PC-3 (cell line): ENCODE measurements around the gene ULK4. TPM values are rescaled to one million over a fixed set of nuclear protein-coding genes. Genes with fewer than 3 reads are reported as not detected.

ENCODE experiments used
- ATAC-seq: fragments of 200-7000 bp; cut with Tn5 transposase; 2 replicates; pipeline ENCODE4 v1.9.1; 2020; ENCODE audit warnings: mild to moderate bottlenecking, moderate library complexity
- BruUV-seq: library from RNA; stranded (reverse); fragments of 400-500 nt; replicated peaks from 2 replicates; lab custom pipeline; 2021; lab: Mats Ljungman, UMichigan
- CTCF ChIA-PET: fragments of 300-600 bp; sonication (Branson Sonifier 250); formaldehyde crosslinking; loops from one replicate; lab custom pipeline; 2022; ENCODE audit warnings: antibody characterized with exemption; lab: Charles Lee
- POLR2A ChIA-PET: fragments of 300-600 bp; sonication (Branson Sonifier 250); formaldehyde crosslinking; loops from one replicate; lab custom pipeline; 2022; ENCODE audit warnings: antibody characterized with exemption; ENCODE audit not compliant: unreplicated experiment; lab: Charles Lee
- DNase-seq: peaks from one replicate; pipeline ENCODE4 v3.0.0-alpha.2; 2015
- H2AFZ ChIP-seq: fragments of 300-600 bp; sonication (generic); 2 replicates; pipeline ENCODE4 v1.6.0; 2016; ENCODE audit warnings: antibody characterized with exemption, low read length
- H3F3A ChIP-seq: fragments of 300-600 bp; sonication (generic); one replicate; pipeline ENCODE4 v1.6.0; 2017; ENCODE audit warnings: antibody characterized with exemption, low read length, control low read depth, mild to moderate bottlenecking; ENCODE audit not compliant: unreplicated experiment
- H3K27ac ChIP-seq: fragments of 300-600 bp; sonication (generic); 2 replicates; pipeline ENCODE4 v1.5.1; 2016; ENCODE audit warnings: mild to moderate bottlenecking, low read length
- H3K27me3 ChIP-seq: fragments of 300-600 bp; sonication (generic); 2 replicates; pipeline ENCODE4 v1.6.1; 2016; ENCODE audit warnings: low read length, mixed read lengths
- H3K36me3 ChIP-seq: fragments of 300-600 bp; sonication (generic); 2 replicates; pipeline ENCODE4 v1.6.1; 2016; ENCODE audit warnings: low read depth, mixed run types, low read length, mixed read lengths
- H3K4me1 ChIP-seq: fragments of 300-600 bp; sonication (generic); 2 replicates; pipeline ENCODE4 v1.5.1; 2016; ENCODE audit warnings: low read length; ENCODE audit not compliant: insufficient read depth
- H3K4me2 ChIP-seq: fragments of 300-600 bp; sonication (generic); 2 replicates; pipeline ENCODE4 v1.6.0; 2016; ENCODE audit warnings: low read length
- H3K4me3 ChIP-seq: fragments of 300-600 bp; sonication (generic); 2 replicates; pipeline ENCODE4 v1.5.1; 2016; ENCODE audit warnings: mild to moderate bottlenecking, low read length, mixed read lengths
- H3K79me2 ChIP-seq: fragments of 300-600 bp; sonication (generic); 2 replicates; pipeline ENCODE4 v1.6.1; 2017; ENCODE audit warnings: low read length, mixed read lengths
- H3K9ac ChIP-seq: fragments of 300-600 bp; sonication (generic); 2 replicates; pipeline ENCODE4 v1.6.0; 2016; ENCODE audit warnings: mild to moderate bottlenecking, low read length
- H3K9me2 ChIP-seq: fragments of 300-600 bp; sonication (generic); replicated peaks from 2 replicates; pipeline ENCODE4 v1.6.1; 2016; ENCODE audit warnings: mixed run types, low read length, mixed read lengths
- H3K9me3 ChIP-seq: fragments of 300-600 bp; sonication (generic); 2 replicates; pipeline ENCODE4 v1.6.1; 2016; ENCODE audit warnings: low read length, mixed read lengths
- H4K20me1 ChIP-seq: fragments of 300-600 bp; sonication (generic); 2 replicates; pipeline ENCODE4 v1.6.1; 2016; ENCODE audit warnings: low read length, mixed read lengths
- EZH2 ChIP-seq: fragments of 300-600 bp; sonication (generic); IDR thresholded peaks from one replicate; pipeline ENCODE4 v1.6.1; 2017; ENCODE audit warnings: antibody characterized with exemption, mild to moderate bottlenecking, low read length; ENCODE audit not compliant: unreplicated experiment
- EZH2phosphoT487 ChIP-seq: fragments of 300-600 bp; sonication (generic); IDR thresholded peaks from 2 replicates; pipeline ENCODE4 v1.6.1; 2018; ENCODE audit warnings: mild to moderate bottlenecking, antibody characterized with exemption, low read length, borderline replicate concordance
- intact Hi-C: fragments of 100-400 bp; cut with micrococcal nuclease; formaldehyde crosslinking; loops from 2 replicates; pipeline ENCODE4 v1.9.0; 2023
- total RNA-seq: library from RNA; depleted of rRNA; stranded (reverse); fragments of >200 nt; gene quantifications from 2 replicates; pipeline ENCODE4 v1.2.3, GENCODE V29; 2014
- TF ChIP-seq, protein P1 (sequence below): fragments of 300-600 bp; sonication (generic); conservative IDR thresholded peaks from 2 replicates; pipeline ENCODE4 v1.5.1; 2017; ENCODE audit warnings: antibody characterized with exemption, low read depth, mild to moderate bottlenecking, low read length

ULK4 gene
- total RNA-seq, 1 experiment from 2014 or later, result 4.8 TPM

- no TSS peak for BruUV-seq
- H3K9ac ChIP-seq, result no peak overlapping the region
- H2AFZ ChIP-seq, result no peak overlapping the region
- no peaks in the 10 kb centered on the region for H3K27me3 ChIP-seq
- ATAC-seq, result no peak
- no peaks in the 10 kb centered on the region for H3K4me1 ChIP-seq
- ChIA-PET POLR2A (no interaction called here), CTCF (no interaction called here)
- H4K20me1 ChIP-seq, result no peaks in the 10 kb centered on the region
- no peak overlapping the region for H3K27ac ChIP-seq
- H3K9me3 ChIP-seq, result no peaks in the 10 kb centered on the region
- intact Hi-C loops, result no loop called here
- no peak overlapping the region for H3K4me3 ChIP-seq
- TF ChIP-seq, protein P1, sequence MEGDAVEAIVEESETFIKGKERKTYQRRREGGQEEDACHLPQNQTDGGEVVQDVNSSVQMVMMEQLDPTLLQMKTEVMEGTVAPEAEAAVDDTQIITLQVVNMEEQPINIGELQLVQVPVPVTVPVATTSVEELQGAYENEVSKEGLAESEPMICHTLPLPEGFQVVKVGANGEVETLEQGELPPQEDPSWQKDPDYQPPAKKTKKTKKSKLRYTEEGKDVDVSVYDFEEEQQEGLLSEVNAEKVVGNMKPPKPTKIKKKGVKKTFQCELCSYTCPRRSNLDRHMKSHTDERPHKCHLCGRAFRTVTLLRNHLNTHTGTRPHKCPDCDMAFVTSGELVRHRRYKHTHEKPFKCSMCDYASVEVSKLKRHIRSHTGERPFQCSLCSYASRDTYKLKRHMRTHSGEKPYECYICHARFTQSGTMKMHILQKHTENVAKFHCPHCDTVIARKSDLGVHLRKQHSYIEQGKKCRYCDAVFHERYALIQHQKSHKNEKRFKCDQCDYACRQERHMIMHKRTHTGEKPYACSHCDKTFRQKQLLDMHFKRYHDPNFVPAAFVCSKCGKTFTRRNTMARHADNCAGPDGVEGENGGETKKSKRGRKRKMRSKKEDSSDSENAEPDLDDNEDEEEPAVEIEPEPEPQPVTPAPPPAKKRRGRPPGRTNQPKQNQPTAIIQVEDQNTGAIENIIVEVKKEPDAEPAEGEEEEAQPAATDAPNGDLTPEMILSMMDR, result no peak
- TF ChIP-seq EZH2phosphoT487 (no peak), EZH2 (no peak)
- H3K9me2 ChIP-seq, result no peaks in the 10 kb centered on the region
- H3K36me3 ChIP-seq, result no peaks in the 10 kb centered on the region
- no peaks in the 10 kb centered on the region for H3K79me2 ChIP-seq
- DNase-seq, result no peak
- H3K4me2 ChIP-seq, result no peak overlapping the region
- no peaks in the 10 kb centered on the region for H3F3A ChIP-seq
These were observed 712.6 kb downstream of the ULK4 start for GRCh38 chr3:41249318-41249717.

DNA sequence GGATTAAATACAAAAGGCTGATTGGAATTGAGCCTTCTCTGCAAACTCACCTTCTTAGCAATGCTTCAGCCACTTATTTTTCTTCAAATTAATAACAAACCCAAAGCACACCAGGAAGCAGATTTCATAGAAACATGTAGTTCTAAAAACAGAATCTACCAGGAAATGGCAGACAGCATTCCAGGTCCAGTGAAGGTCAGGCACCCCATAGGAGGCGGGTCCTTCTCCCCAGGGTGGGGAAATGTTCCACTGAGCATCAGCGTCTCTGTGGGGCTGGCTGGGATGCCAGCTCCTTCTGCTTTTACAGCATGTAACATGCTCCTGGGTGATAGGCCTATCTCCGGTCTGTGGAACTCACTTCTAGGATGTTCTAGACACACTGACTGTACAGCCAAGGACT lies 713.4 kb downstream of the ULK4 start:
- H3K27ac ChIP-seq, result no peak overlapping the region
- ChIA-PET POLR2A (no interaction called here), CTCF (no interaction called here)
- no peaks in the 10 kb centered on the region for H3K27me3 ChIP-seq
- no peaks in the 10 kb centered on the region for H3K4me1 ChIP-seq
- no peaks in the 10 kb centered on the region for H4K20me1 ChIP-seq
- H3K4me2 ChIP-seq, result no peak overlapping the region
- H3K36me3 ChIP-seq, result no peaks in the 10 kb centered on the region
- no peak overlapping the region for H3K4me3 ChIP-seq
- no peaks in the 10 kb centered on the region for H3K79me2 ChIP-seq
- H2AFZ ChIP-seq, result no peak overlapping the region
- H3K9me3 ChIP-seq, result no peaks in the 10 kb centered on the region
- no peak overlapping the region for H3K9ac ChIP-seq
- ATAC-seq (no peak), DNase-seq (no peak)
- no TSS peak for BruUV-seq
- H3F3A ChIP-seq, result no peaks in the 10 kb centered on the region
- intact Hi-C loops, result no loop called here
- H3K9me2 ChIP-seq, result no peaks in the 10 kb centered on the region
- TF ChIP-seq, protein P1, result no peak
- TF ChIP-seq EZH2 (no peak), EZH2phosphoT487 (no peak)

GRCh38 chr3:41247055-41248004 lies 714.6 kb downstream of the ULK4 start:
- H2AFZ ChIP-seq, result no peak overlapping the region
- intact Hi-C loops, result no loop called here
- H3K9ac ChIP-seq, result no peak overlapping the region
- POLR2A ChIA-PET, result no interaction called here
- H3F3A ChIP-seq, result no peaks in the 10 kb centered on the region
- no peak overlapping the region for H3K27ac ChIP-seq
- CTCF ChIA-PET, result no interaction called here
- H3K4me2 ChIP-seq, result no peak overlapping the region
- H4K20me1 ChIP-seq, result no peaks in the 10 kb centered on the region
- no TSS peak for BruUV-seq
- no peaks in the 10 kb centered on the region for H3K9me2 ChIP-seq
- H3K4me3 ChIP-seq, result no peak overlapping the region
- no peaks in the 10 kb centered on the region for H3K79me2 ChIP-seq
- no peaks in the 10 kb centered on the region for H3K9me3 ChIP-seq
- TF ChIP-seq, protein P1, result no peak
- TF ChIP-seq EZH2phosphoT487 (no peak), EZH2 (no peak)
- DNase-seq, result no peak
- no peak for ATAC-seq
- no peaks in the 10 kb centered on the region for H3K36me3 ChIP-seq
- no peaks in the 10 kb centered on the region for H3K27me3 ChIP-seq
- H3K4me1 ChIP-seq, result no peaks in the 10 kb centered on the region
